ENCODE data around the gene PPP1R14D.

- no peak for TF ChIP-seq EZH2 (optimal IDR thresholded peaks at IDR 0.05; ENCODE audit: low read depth, low read length)
- no peak for TF ChIP-seq CTCF (IDR thresholded peaks at IDR 0.05; ENCODE audit: low read length)
- TF ChIP-seq EZH2phosphoT487 (IDR thresholded peaks at IDR 0.05; ENCODE audit: low read length), result no peak
Observed at GRCh38 chr15:40768521-40769273, 59.8 kb downstream of the PPP1R14D start.

Measured in MM.1S (cell line).